Activated naive CD4-positive, alpha-beta T cell treated with anti-CD3 and anti-CD28 coated beads for 36 hours (primary cell): Measurements from ENCODE around the gene STEAP2. TPM values are rescaled to one million over a fixed set of nuclear protein-coding genes. Genes with fewer than 3 reads are reported as not detected.
"Not testable (repeated sequence)": the region's sequence is repeated elsewhere in the genome, so short reads cannot be mapped to it uniquely, and the experiment has no call there.

Experiments
- CTCF ChIA-PET: fragments of 350-600 bp; sonication (Branson Sonifier 250); formaldehyde crosslinking; loops from one replicate; lab custom pipeline; 2021; ENCODE audit warnings: antibody characterized with exemption; lab: Charles Lee
- DNase-seq: peaks from one replicate; pipeline ENCODE4 v3.0.0-alpha.2; 2020
- H3K27ac Mint-ChIP-seq: one replicate; pipeline ENCODE4 v1.8.0; 2021; ENCODE audit warnings: mild to moderate bottlenecking, mixed read lengths
- H3K27me3 Mint-ChIP-seq: one replicate; pipeline ENCODE4 v1.8.0; 2021; ENCODE audit warnings: low read depth, mixed read lengths
- H3K36me3 Mint-ChIP-seq: one replicate; pipeline ENCODE4 v1.8.0; 2021; ENCODE audit warnings: low read depth, mixed read lengths
- H3K4me1 Mint-ChIP-seq: one replicate; pipeline ENCODE4 v1.8.0; 2021; ENCODE audit warnings: low read depth, mixed read lengths
- H3K4me3 Mint-ChIP-seq: one replicate; pipeline ENCODE4 v1.8.0; 2021; ENCODE audit warnings: mild to moderate bottlenecking, moderate library complexity, mixed read lengths
- H3K9me3 Mint-ChIP-seq: one replicate; pipeline ENCODE4 v1.8.0; 2021; ENCODE audit warnings: mixed read lengths
- intact Hi-C: fragments of 100-400 bp; cut with micrococcal nuclease; formaldehyde crosslinking; loops from one replicate; pipeline ENCODE4 v1.15.1; 2023
- total RNA-seq, 2 experiments: library from RNA; stranded (reverse); gene quantifications; one replicate each; pipeline ENCODE4 v1.2.3, GENCODE V29; 2021

The STEAP2 gene
- total RNA-seq, 2 experiments from 2014 or later = not detected

GRCh38 chr7:90178679-90179278 is 32.8 kb upstream of the STEAP2 start:
- intact Hi-C loops = loop anchor here (1.0 to 2.0 kb wide), 7 partner anchors 9 to 1175 kb away; partner anchors contain the start of genes CFAP69, CLDN12, GTPBP10 and STEAP1
- Mint-ChIP-seq H3K36me3 (peaks cover 2% of the 10 kb centered on the region), H3K4me3 (peak overlapping the region; percentile 17), H3K27ac (peak overlapping the region; percentile 94), H3K27me3 (peaks cover 8% of the 10 kb centered on the region), H3K4me1 (peaks cover 35% of the 10 kb centered on the region), H3K9me3 (peaks cover 4% of the 10 kb centered on the region)
- CTCF ChIA-PET = interaction anchor here (0.7 to 1.5 kb wide), 3 partner anchors 32 to 81 kb away, joined by 3 to 5 read pairs (median 4); partner anchors contain the start of gene STEAP2
- DNase-seq = peak; percentile 63

- H3K4me1 Mint-ChIP-seq = peaks cover 35% of the 10 kb centered on the region
- H3K36me3 Mint-ChIP-seq = peaks cover 2% of the 10 kb centered on the region
- peak overlapping the region; percentile 94 for H3K27ac Mint-ChIP-seq
- peaks cover 9% of the 10 kb centered on the region for H3K27me3 Mint-ChIP-seq
- H3K9me3 Mint-ChIP-seq = peaks cover 4% of the 10 kb centered on the region
- intact Hi-C loops = loop anchor here (1.0 kb wide), 1 partner anchor 245 kb away; no protein-coding TSS in a partner anchor
- peak overlapping the region; percentile 29 for H3K4me3 Mint-ChIP-seq
- no peak for DNase-seq
- CTCF ChIA-PET = no interaction called here
Observed at GRCh38 chr7:90180011-90180585, 31.4 kb upstream of the STEAP2 start.

GRCh38 chr7:90180649-90181048 is 30.9 kb upstream of the STEAP2 start:
- H3K4me3 Mint-ChIP-seq = no peak overlapping the region
- peak overlapping the region; percentile 94 for H3K27ac Mint-ChIP-seq
- intact Hi-C loops = loop anchor here (1.0 kb wide), 1 partner anchor 245 kb away; no protein-coding TSS in a partner anchor
- CTCF ChIA-PET = no interaction called here
- DNase-seq = no peak
- peaks cover 9% of the 10 kb centered on the region for H3K27me3 Mint-ChIP-seq
- peaks cover 2% of the 10 kb centered on the region for H3K36me3 Mint-ChIP-seq
- H3K9me3 Mint-ChIP-seq = peaks cover 4% of the 10 kb centered on the region
- H3K4me1 Mint-ChIP-seq = peaks cover 35% of the 10 kb centered on the region

GRCh38 chr7:90181485-90181884 is 30.1 kb upstream of the STEAP2 start:
- Mint-ChIP-seq H3K36me3 (no peaks in the 10 kb centered on the region), H3K27me3 (peaks cover 9% of the 10 kb centered on the region), H3K27ac (no peak overlapping the region), H3K4me3 (no peak overlapping the region), H3K9me3 (peaks cover 4% of the 10 kb centered on the region), H3K4me1 (peaks cover 35% of the 10 kb centered on the region)
- no peak for DNase-seq
- CTCF ChIA-PET = no interaction called here
- intact Hi-C loops = no loop called here

GRCh38 chr7:90186290-90186689 is 25.2 kb upstream of the STEAP2 start:
- intact Hi-C loops, H3K27me3 Mint-ChIP-seq, H3K4me3 Mint-ChIP-seq, DNase-seq, H3K36me3 Mint-ChIP-seq, H3K4me1 Mint-ChIP-seq, H3K9me3 Mint-ChIP-seq, H3K27ac Mint-ChIP-seq: not testable (repeated sequence)
- CTCF ChIA-PET = interaction anchor here (0.7 kb wide), 1 partner anchor 1319 kb away, joined by 3 read pairs; no protein-coding TSS in a partner anchor

- CTCF ChIA-PET = interaction anchor here (2.2 kb wide), 1 partner anchor 24 kb away, joined by 8 read pairs; the partner anchor contains the start of gene STEAP2
- Mint-ChIP-seq H3K4me3 (no peak overlapping the region), H3K9me3 (peaks cover 19% of the 10 kb centered on the region), H3K27me3 (peaks cover 9% of the 10 kb centered on the region), H3K36me3 (no peaks in the 10 kb centered on the region), H3K4me1 (peaks cover 3% of the 10 kb centered on the region), H3K27ac (no peak overlapping the region)
- no peak for DNase-seq
- intact Hi-C loops = loop anchor here (1.0 kb wide), 1 partner anchor 8 kb away; no protein-coding TSS in a partner anchor
Observed at GRCh38 chr7:90187507-90188050, 24.0 kb upstream of the STEAP2 start.

- peaks cover 4% of the 10 kb centered on the region for H3K27me3 Mint-ChIP-seq
- H3K36me3 Mint-ChIP-seq = no peaks in the 10 kb centered on the region
- H3K9me3 Mint-ChIP-seq = peaks cover 24% of the 10 kb centered on the region
- CTCF ChIA-PET = interaction anchor here (1.0 to 2.2 kb wide), 3 partner anchors 23 to 1847 kb away, joined by 3 to 8 read pairs (median 6); partner anchors contain the start of gene STEAP2
- intact Hi-C loops = no loop called here
- no peak overlapping the region for H3K27ac Mint-ChIP-seq
- H3K4me3 Mint-ChIP-seq = no peak overlapping the region
- peaks cover 1% of the 10 kb centered on the region for H3K4me1 Mint-ChIP-seq
- DNase-seq = no peak
Observed at GRCh38 chr7:90188281-90188680, 23.3 kb upstream of the STEAP2 start.

GRCh38 chr7:90190995-90191394 is 20.5 kb upstream of the STEAP2 start:
- Mint-ChIP-seq H3K36me3 (no peaks in the 10 kb centered on the region), H3K27ac (no peak overlapping the region), H3K27me3 (peaks cover 2% of the 10 kb centered on the region), H3K4me1 (no peaks in the 10 kb centered on the region), H3K4me3 (no peak overlapping the region), H3K9me3 (peaks cover 21% of the 10 kb centered on the region)
- intact Hi-C loops = no loop called here
- CTCF ChIA-PET = no interaction called here
- no peak for DNase-seq

GRCh38 chr7:90191648-90192047 is 19.9 kb upstream of the STEAP2 start:
- DNase-seq = no peak
- no peak overlapping the region for H3K27ac Mint-ChIP-seq
- H3K4me3 Mint-ChIP-seq = no peak overlapping the region
- CTCF ChIA-PET = no interaction called here
- intact Hi-C loops = no loop called here
- peaks cover 21% of the 10 kb centered on the region for H3K9me3 Mint-ChIP-seq
- no peaks in the 10 kb centered on the region for H3K36me3 Mint-ChIP-seq
- peaks cover 2% of the 10 kb centered on the region for H3K27me3 Mint-ChIP-seq
- no peaks in the 10 kb centered on the region for H3K4me1 Mint-ChIP-seq

- Mint-ChIP-seq H3K4me1 (no peaks in the 10 kb centered on the region), H3K36me3 (no peaks in the 10 kb centered on the region)
- intact Hi-C loops = no loop called here
Observed at GRCh38 chr7:90192876-90193750, 18.4 kb upstream of the STEAP2 start.

GRCh38 chr7:90194911-90195809 is 16.4 kb upstream of the STEAP2 start:
- Mint-ChIP-seq H3K9me3 (peaks cover 17% of the 10 kb centered on the region), H3K4me1 (no peaks in the 10 kb centered on the region), H3K27ac (no peak overlapping the region), H3K27me3 (peaks cover 2% of the 10 kb centered on the region), H3K36me3 (no peaks in the 10 kb centered on the region), H3K4me3 (no peak overlapping the region)
- intact Hi-C loops = no loop called here
- CTCF ChIA-PET = interaction anchor here (1.0 to 1.7 kb wide), 2 partner anchors 16 to 42 kb away, joined by 4 to 6 read pairs; partner anchors contain the start of gene STEAP2
- DNase-seq = no peak

More at GRCh38 chr7:90192876-90193750, 18.4 kb upstream of the STEAP2 start:
- Mint-ChIP-seq H3K27ac (no peak overlapping the region), H3K27me3 (peaks cover 2% of the 10 kb centered on the region), H3K4me3 (no peak overlapping the region), H3K9me3 (peaks cover 21% of the 10 kb centered on the region)
- no peak for DNase-seq
- CTCF ChIA-PET = interaction anchor here (0.7 to 0.8 kb wide), 2 partner anchors 18 to 136 kb away, joined by 3 to 4 read pairs; partner anchors contain the start of gene STEAP2
